ENCODE measurements around the gene MLYCD. TPM values are rescaled to one million over a fixed set of nuclear protein-coding genes. Genes with fewer than 3 reads are reported as not detected.

Gene MLYCD
- total and polyA plus RNA-seq, 2 experiments from 2014 or later = 9.3 to 10.6 TPM

DNA sequence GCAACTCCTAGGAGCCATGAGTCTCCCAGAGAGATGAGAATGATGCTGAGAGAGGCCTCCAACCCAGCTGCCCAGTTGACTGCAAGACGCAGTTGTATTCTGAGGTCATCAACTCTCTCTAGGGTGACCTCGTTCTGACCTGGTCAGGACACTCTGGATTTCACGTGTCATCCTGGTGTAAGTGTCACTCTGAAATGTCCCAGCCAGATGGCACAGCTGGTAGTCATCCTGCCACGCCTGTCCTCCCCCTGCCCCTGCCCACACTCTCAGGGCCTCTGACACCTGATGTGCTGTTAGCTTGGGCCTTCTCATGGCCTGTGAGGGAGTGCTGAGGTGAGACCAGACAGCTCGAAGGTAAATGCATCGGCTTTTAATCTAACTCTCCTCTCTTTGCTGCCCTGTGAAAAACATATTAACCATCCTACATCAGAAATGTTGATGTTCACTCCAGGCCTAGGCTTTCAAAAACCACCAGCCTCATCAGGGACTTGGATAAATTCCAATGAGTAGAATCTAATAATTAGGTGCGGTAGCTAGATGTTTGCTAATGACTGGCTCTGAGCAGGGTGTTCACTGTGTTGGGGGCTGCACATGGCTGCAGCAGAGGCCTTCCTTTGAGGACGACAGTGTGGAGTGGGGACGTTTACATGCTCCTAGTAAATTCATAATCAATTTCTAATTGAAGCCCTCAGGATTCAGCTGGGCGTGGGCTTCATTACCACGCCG is 13.8 kb downstream of the MLYCD start:
- peaks cover 14% of the 10 kb centered on the region for H3K4me1 ChIP-seq (ENCODE audit: low read depth)
- DNase-seq (ENCODE audit: low read depth in 1 of 2, low spot score in 1 of 2) = no peak
- H3K4me3 ChIP-seq = no peak overlapping the region
- TF ChIP-seq, protein P1, sequence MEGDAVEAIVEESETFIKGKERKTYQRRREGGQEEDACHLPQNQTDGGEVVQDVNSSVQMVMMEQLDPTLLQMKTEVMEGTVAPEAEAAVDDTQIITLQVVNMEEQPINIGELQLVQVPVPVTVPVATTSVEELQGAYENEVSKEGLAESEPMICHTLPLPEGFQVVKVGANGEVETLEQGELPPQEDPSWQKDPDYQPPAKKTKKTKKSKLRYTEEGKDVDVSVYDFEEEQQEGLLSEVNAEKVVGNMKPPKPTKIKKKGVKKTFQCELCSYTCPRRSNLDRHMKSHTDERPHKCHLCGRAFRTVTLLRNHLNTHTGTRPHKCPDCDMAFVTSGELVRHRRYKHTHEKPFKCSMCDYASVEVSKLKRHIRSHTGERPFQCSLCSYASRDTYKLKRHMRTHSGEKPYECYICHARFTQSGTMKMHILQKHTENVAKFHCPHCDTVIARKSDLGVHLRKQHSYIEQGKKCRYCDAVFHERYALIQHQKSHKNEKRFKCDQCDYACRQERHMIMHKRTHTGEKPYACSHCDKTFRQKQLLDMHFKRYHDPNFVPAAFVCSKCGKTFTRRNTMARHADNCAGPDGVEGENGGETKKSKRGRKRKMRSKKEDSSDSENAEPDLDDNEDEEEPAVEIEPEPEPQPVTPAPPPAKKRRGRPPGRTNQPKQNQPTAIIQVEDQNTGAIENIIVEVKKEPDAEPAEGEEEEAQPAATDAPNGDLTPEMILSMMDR (IDR thresholded peaks at IDR 0.05; ENCODE audit: low read depth, low read length) = no peak
- H3K27me3 ChIP-seq = no peaks in the 10 kb centered on the region
- no peak overlapping the region for H3K27ac ChIP-seq
- peaks cover 14% of the 10 kb centered on the region for H3K36me3 ChIP-seq
- H3K9me3 ChIP-seq (ENCODE audit: low read depth) = no peaks in the 10 kb centered on the region

- Histone ChIP-seq H3K4me1 (ENCODE audit: low read depth) (peaks cover 9% of the 10 kb centered on the region), H3K9me3 (ENCODE audit: low read depth) (no peaks in the 10 kb centered on the region), H3K27me3 (no peaks in the 10 kb centered on the region), H3K27ac (no peak overlapping the region), H3K4me3 (no peak overlapping the region), H3K36me3 (peaks cover 14% of the 10 kb centered on the region)
- TF ChIP-seq, protein P1 (IDR thresholded peaks at IDR 0.05; ENCODE audit: low read depth, low read length) = no peak
- DNase-seq (ENCODE audit: low read depth in 1 of 2, low spot score in 1 of 2) = peak in 1 of 2 donors; percentile 43
Measured at GRCh38 chr16:83913245-83913633, 14.3 kb downstream of the MLYCD start.

DNA sequence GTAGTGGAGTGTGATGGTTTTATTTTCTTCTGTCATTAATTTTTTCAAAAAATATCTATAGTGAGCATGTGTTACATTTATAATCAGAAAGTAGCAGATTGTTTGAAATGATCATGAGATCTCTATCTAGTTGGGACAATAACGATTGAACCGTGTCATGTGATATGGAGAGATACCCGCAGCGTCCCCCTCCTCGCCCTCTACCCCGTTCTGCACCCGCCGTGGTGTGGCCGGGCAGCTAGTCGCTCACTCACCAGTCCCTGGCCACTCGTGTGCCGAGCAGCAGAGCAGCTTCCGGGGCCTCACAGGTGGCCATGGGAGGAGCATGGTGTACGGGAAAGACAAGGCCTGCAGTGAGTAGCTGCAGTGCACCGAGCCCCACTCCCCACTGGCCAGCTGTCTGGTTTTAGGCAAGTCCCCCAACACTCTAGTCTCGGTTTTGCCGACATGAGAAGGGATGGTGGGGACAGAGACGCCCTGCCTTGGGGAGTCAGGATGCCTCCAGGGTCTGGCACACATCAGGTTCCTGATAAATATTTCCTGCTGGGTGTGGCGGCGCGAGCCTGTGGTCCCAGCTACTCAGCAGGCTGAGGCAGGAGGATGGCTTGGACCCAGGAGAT is 15.3 kb downstream of the MLYCD start:
- no peaks in the 10 kb centered on the region for H3K9me3 ChIP-seq (ENCODE audit: low read depth)
- DNase-seq (ENCODE audit: low read depth in 1 of 2, low spot score in 1 of 2) = no peak
- no peaks in the 10 kb centered on the region for H3K4me1 ChIP-seq (ENCODE audit: low read depth)
- H3K27ac ChIP-seq = no peak overlapping the region
- H3K36me3 ChIP-seq = peaks cover 14% of the 10 kb centered on the region
- H3K4me3 ChIP-seq = no peak overlapping the region
- no peaks in the 10 kb centered on the region for H3K27me3 ChIP-seq
- TF ChIP-seq, protein P1 (IDR thresholded peaks at IDR 0.05; ENCODE audit: low read depth, low read length) = no peak

DNA sequence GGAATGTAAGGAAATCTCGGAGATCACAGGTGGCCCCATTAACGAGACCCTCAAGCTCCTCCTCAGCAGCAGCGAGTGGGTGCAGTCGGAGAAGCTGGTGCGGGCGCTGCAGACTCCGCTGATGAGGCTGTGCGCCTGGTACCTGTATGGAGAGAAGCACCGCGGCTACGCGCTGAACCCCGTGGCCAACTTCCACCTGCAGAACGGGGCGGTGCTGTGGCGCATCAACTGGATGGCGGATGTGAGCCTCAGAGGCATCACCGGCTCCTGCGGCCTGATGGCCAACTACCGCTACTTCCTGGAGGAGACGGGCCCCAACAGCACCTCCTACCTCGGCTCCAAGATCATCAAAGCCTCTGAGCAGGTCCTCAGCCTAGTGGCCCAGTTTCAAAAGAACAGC is 16.2 kb downstream of the MLYCD start:
- Histone ChIP-seq H3K9me3 (ENCODE audit: low read depth) (no peaks in the 10 kb centered on the region), H3K27me3 (no peaks in the 10 kb centered on the region), H3K4me3 (no peak overlapping the region), H3K27ac (no peak overlapping the region), H3K4me1 (ENCODE audit: low read depth) (no peaks in the 10 kb centered on the region), H3K36me3 (peaks cover 17% of the 10 kb centered on the region)
- TF ChIP-seq, protein P1 (IDR thresholded peaks at IDR 0.05; ENCODE audit: low read depth, low read length) = no peak
- DNase-seq (ENCODE audit: low read depth in 1 of 2, low spot score in 1 of 2) = no peak

DNA sequence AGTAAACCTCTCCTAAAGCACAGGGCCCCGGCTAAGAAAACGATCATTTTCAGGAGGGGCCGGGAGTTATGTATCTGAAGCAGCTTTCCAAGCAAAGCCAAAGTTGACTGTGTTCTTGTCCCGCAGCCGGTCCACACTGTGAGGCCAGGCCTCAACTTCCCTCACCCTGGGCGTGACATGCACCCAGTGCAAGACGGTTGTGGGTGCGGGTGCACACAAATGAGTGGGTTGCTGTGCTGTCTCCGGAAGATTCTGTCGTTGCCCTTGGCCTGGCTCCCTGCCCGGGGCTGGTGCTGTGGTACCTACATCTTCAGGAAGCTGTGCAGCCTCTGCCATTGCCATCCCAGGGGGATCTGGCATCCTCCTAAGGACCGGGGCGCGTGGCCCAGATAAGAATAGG is 16.6 kb downstream of the MLYCD start:
- Histone ChIP-seq H3K27ac (no peak overlapping the region), H3K4me1 (ENCODE audit: low read depth) (no peaks in the 10 kb centered on the region), H3K9me3 (ENCODE audit: low read depth) (no peaks in the 10 kb centered on the region), H3K4me3 (no peak overlapping the region), H3K27me3 (no peaks in the 10 kb centered on the region), H3K36me3 (peaks cover 17% of the 10 kb centered on the region)
- DNase-seq (ENCODE audit: low read depth in 1 of 2, low spot score in 1 of 2) = no peak
- TF ChIP-seq, protein P1 (IDR thresholded peaks at IDR 0.05; ENCODE audit: low read depth, low read length) = no peak
